Mesenchymal stem cell (in vitro differentiated cells and primary cell): ENCODE results near the gene PAX1.

ENCODE experiments used
- DNase-seq: peaks from one replicate; pipeline ENCODE4 v3.0.0-alpha.2; 2013
- H2AFZ ChIP-seq: one replicate; pipeline ENCODE4 v1.6.1; 2013; ENCODE audit warnings: low read depth, mild to moderate bottlenecking, control low read depth, inconsistent platforms, low read length, moderate library complexity
- H2AK5ac ChIP-seq: 2 replicates; pipeline ENCODE4 v1.6.1; 2013; ENCODE audit warnings: low read length, moderate library complexity, mild to moderate bottlenecking, inconsistent platforms; ENCODE audit not compliant: severe bottlenecking
- H2BK120ac ChIP-seq: one replicate; pipeline ENCODE4 v1.6.1; 2013; ENCODE audit warnings: low read depth, mild to moderate bottlenecking, inconsistent platforms, low read length, moderate library complexity
- H2BK12ac ChIP-seq, 2 experiments: one replicate each; pipeline ENCODE4 v1.6.1; 2013; ENCODE audit warnings: inconsistent platforms in 2 of 2, low read length in 2 of 2, mild to moderate bottlenecking in 2 of 2, moderate library complexity in 2 of 2, control low read depth in 1 of 2
- H2BK15ac ChIP-seq: one replicate; pipeline ENCODE4 v1.6.1; 2013; ENCODE audit warnings: mild to moderate bottlenecking, low read depth, inconsistent platforms; ENCODE audit not compliant: poor library complexity, severe bottlenecking
- H2BK5ac ChIP-seq: 2 replicates; pipeline ENCODE4 v1.6.1; 2013; ENCODE audit warnings: low read depth, mild to moderate bottlenecking, low read length, control low read depth, inconsistent platforms; ENCODE audit not compliant: poor library complexity, severe bottlenecking
- H3K14ac ChIP-seq, 2 experiments: one replicate each; pipeline ENCODE4 v1.6.1; 2013; ENCODE audit warnings: inconsistent platforms in 2 of 2, low read length in 2 of 2, control low read depth in 1 of 2, mild to moderate bottlenecking in 1 of 2, moderate library complexity in 1 of 2
- H3K18ac ChIP-seq, 2 experiments: one replicate each; pipeline ENCODE4 v1.6.1; 2013; ENCODE audit warnings: inconsistent platforms in 2 of 2, low read length in 2 of 2, control low read depth in 1 of 2, low read depth in 1 of 2, mild to moderate bottlenecking in 1 of 2
- H3K23ac ChIP-seq, 2 experiments: one replicate each; pipeline ENCODE4 v1.6.1; 2013; ENCODE audit warnings: inconsistent platforms in 2 of 2, low read length in 2 of 2, mild to moderate bottlenecking in 2 of 2, moderate library complexity in 2 of 2, control low read depth in 1 of 2
- H3K27ac ChIP-seq: 2 replicates; pipeline ENCODE4 v1.5.1; 2013; ENCODE audit warnings: mild to moderate bottlenecking, moderate library complexity, low read length, control low read depth, inconsistent platforms; ENCODE audit not compliant: poor library complexity, severe bottlenecking
- H3K27me3 ChIP-seq, 2 experiments: 2 replicates each; pipeline versions ENCODE4 v1.6.1 to v1.7.0; 2013; ENCODE audit warnings: low read length in 2 of 2, mild to moderate bottlenecking in 2 of 2, moderate library complexity in 2 of 2, control low read depth in 1 of 2, inconsistent platforms in 1 of 2; ENCODE audit not compliant: control insufficient read depth in 1 of 2, insufficient read depth in 1 of 2
- H3K36me3 ChIP-seq, 2 experiments: 2 replicates each; pipeline versions ENCODE4 v1.6.1 to v1.7.0; 2013; ENCODE audit warnings: low read length in 2 of 2, control low read depth in 1 of 2, inconsistent platforms in 1 of 2, low read depth in 1 of 2, mild to moderate bottlenecking in 1 of 2; ENCODE audit not compliant: insufficient read depth in 2 of 2, control insufficient read depth in 1 of 2
- H3K4ac ChIP-seq, 2 experiments: one replicate each; pipeline ENCODE4 v1.6.1; 2013; ENCODE audit warnings: inconsistent platforms in 2 of 2, low read length in 2 of 2, mild to moderate bottlenecking in 2 of 2, moderate library complexity in 2 of 2, control low read depth in 1 of 2, low read depth in 1 of 2
- H3K4me1 ChIP-seq: 2 replicates; pipeline ENCODE4 v1.6.1; 2013; ENCODE audit warnings: low read depth, low read length, control low read depth; ENCODE audit not compliant: control insufficient read depth, insufficient read depth
- H3K4me2 ChIP-seq: 2 replicates; pipeline ENCODE4 v1.6.1; 2013; ENCODE audit warnings: low read length, mild to moderate bottlenecking, inconsistent platforms; ENCODE audit not compliant: poor library complexity, severe bottlenecking
- H3K4me3 ChIP-seq, 2 experiments: 2 replicates each; pipeline versions ENCODE4 v1.5.1 to v1.7.0; 2013; ENCODE audit warnings: low read length in 2 of 2, mild to moderate bottlenecking in 2 of 2, control low read depth in 1 of 2, low read depth in 1 of 2; ENCODE audit not compliant: insufficient read depth in 1 of 2
- H3K79me1 ChIP-seq: replicated peaks from 2 replicates; pipeline ENCODE4 v1.6.1; 2013; ENCODE audit warnings: mild to moderate bottlenecking, control low read depth, low read length, inconsistent platforms; ENCODE audit not compliant: poor library complexity, severe bottlenecking
- H3K9ac ChIP-seq: 2 replicates; pipeline ENCODE4 v1.7.0; 2013; ENCODE audit warnings: mild to moderate bottlenecking, low read length, moderate library complexity
- H3K9me3 ChIP-seq: 2 replicates; pipeline ENCODE4 v1.7.0; 2013; ENCODE audit warnings: mild to moderate bottlenecking, low read length; ENCODE audit not compliant: control insufficient read depth
- H4K8ac ChIP-seq: one replicate; pipeline ENCODE4 v1.6.1; 2013; ENCODE audit warnings: inconsistent platforms, mild to moderate bottlenecking, low read length, moderate library complexity
- H4K91ac ChIP-seq: one replicate; pipeline ENCODE4 v1.6.1; 2013; ENCODE audit warnings: mild to moderate bottlenecking, low read length, inconsistent platforms
- WGBS: methylation state at CpG from one replicate; pipeline ENCODE4 v1.1.7; 2013; ENCODE audit warnings: mixed read lengths; 5-methylcytosine and 5-hydroxymethylcytosine counted together

Gene PAX1

GRCh38 chr20:21725892-21726291, 20.4 kb downstream of the PAX1 start:
- H4K8ac ChIP-seq = no peak overlapping the region
- no peak overlapping the region for H3K18ac ChIP-seq
- no peaks in the 10 kb centered on the region for H3K36me3 ChIP-seq
- no peak overlapping the region for H3K27ac ChIP-seq
- DNase-seq = no peak
- H3K4ac ChIP-seq = no peak overlapping the region
- no peak overlapping the region for H2BK5ac ChIP-seq
- no peak overlapping the region for H2AFZ ChIP-seq
- H3K9me3 ChIP-seq = no peaks in the 10 kb centered on the region
- H3K4me2 ChIP-seq = no peak overlapping the region
- no peak overlapping the region for H3K4me3 ChIP-seq
- no peak overlapping the region for H3K14ac ChIP-seq
- no peak overlapping the region for H2BK15ac ChIP-seq
- no peak overlapping the region for H2BK12ac ChIP-seq
- no peak overlapping the region for H2AK5ac ChIP-seq
- no peaks in the 10 kb centered on the region for H3K79me1 ChIP-seq
- no peak overlapping the region for H2BK120ac ChIP-seq
- H3K4me1 ChIP-seq = no peaks in the 10 kb centered on the region
- H3K9ac ChIP-seq = no peak overlapping the region
- WGBS = 47% methylated on average over 2 of the region's 2 CpGs
- H3K23ac ChIP-seq = no peak overlapping the region
- no peaks in the 10 kb centered on the region for H3K27me3 ChIP-seq
- no peak overlapping the region for H4K91ac ChIP-seq

GRCh38 chr20:21729316-21729715, 23.9 kb downstream of the PAX1 start:
- H3K27me3 ChIP-seq = no peaks in the 10 kb centered on the region
- no peaks in the 10 kb centered on the region for H3K36me3 ChIP-seq
- no peak overlapping the region for H2BK12ac ChIP-seq
- no peak overlapping the region for H3K9ac ChIP-seq
- H2BK120ac ChIP-seq = no peak overlapping the region
- H3K27ac ChIP-seq = no peak overlapping the region
- H2BK5ac ChIP-seq = no peak overlapping the region
- H3K4me3 ChIP-seq = no peak overlapping the region
- H2BK15ac ChIP-seq = no peak overlapping the region
- no peak overlapping the region for H3K4ac ChIP-seq
- H2AFZ ChIP-seq = no peak overlapping the region
- WGBS = 91% methylated on average over 11 of the region's 15 CpGs
- no peak for DNase-seq
- H3K14ac ChIP-seq = no peak overlapping the region
- H3K4me1 ChIP-seq = no peaks in the 10 kb centered on the region
- no peaks in the 10 kb centered on the region for H3K79me1 ChIP-seq
- no peak overlapping the region for H4K8ac ChIP-seq
- no peak overlapping the region for H4K91ac ChIP-seq
- no peaks in the 10 kb centered on the region for H3K9me3 ChIP-seq
- H3K4me2 ChIP-seq = no peak overlapping the region
- no peak overlapping the region for H3K23ac ChIP-seq
- no peak overlapping the region for H3K18ac ChIP-seq
- no peak overlapping the region for H2AK5ac ChIP-seq

- Histone ChIP-seq H3K18ac (no peak overlapping the region), H3K14ac (no peak overlapping the region), H3K9ac (no peak overlapping the region), H2BK12ac (no peak overlapping the region), H4K8ac (no peak overlapping the region), H2BK15ac (no peak overlapping the region), H2BK5ac (no peak overlapping the region), H3K36me3 (no peaks in the 10 kb centered on the region), H3K4me1 (no peaks in the 10 kb centered on the region), H2BK120ac (no peak overlapping the region), H2AFZ (no peak overlapping the region), H4K91ac (no peak overlapping the region), H3K79me1 (no peaks in the 10 kb centered on the region), H3K23ac (no peak overlapping the region), H2AK5ac (no peak overlapping the region), H3K27me3 (no peaks in the 10 kb centered on the region), H3K4ac (no peak overlapping the region), H3K4me3 (no peak overlapping the region), H3K4me2 (no peak overlapping the region), H3K27ac (no peak overlapping the region), H3K9me3 (peaks cover 4% of the 10 kb centered on the region)
- no peak for DNase-seq
- WGBS = 68% methylated on average over 3 of the region's 3 CpGs
Measured at GRCh38 chr20:21739161-21739560, 33.7 kb downstream of the PAX1 start.

GRCh38 chr20:21739682-21740081, 34.2 kb downstream of the PAX1 start:
- H3K18ac ChIP-seq = no peak overlapping the region
- no peaks in the 10 kb centered on the region for H3K36me3 ChIP-seq
- peaks cover 4% of the 10 kb centered on the region for H3K9me3 ChIP-seq
- no peak overlapping the region for H3K4me2 ChIP-seq
- H4K8ac ChIP-seq = no peak overlapping the region
- no peaks in the 10 kb centered on the region for H3K27me3 ChIP-seq
- no peak overlapping the region for H3K4ac ChIP-seq
- H2BK5ac ChIP-seq = no peak overlapping the region
- no peak overlapping the region for H2BK15ac ChIP-seq
- H3K9ac ChIP-seq = no peak overlapping the region
- no peak overlapping the region for H2AK5ac ChIP-seq
- no peak overlapping the region for H3K4me3 ChIP-seq
- no peak overlapping the region for H4K91ac ChIP-seq
- H3K79me1 ChIP-seq = no peaks in the 10 kb centered on the region
- H2BK12ac ChIP-seq = no peak overlapping the region
- H2AFZ ChIP-seq = no peak overlapping the region
- no peaks in the 10 kb centered on the region for H3K4me1 ChIP-seq
- no peak for DNase-seq
- H3K23ac ChIP-seq = no peak overlapping the region
- H3K14ac ChIP-seq = no peak overlapping the region
- H2BK120ac ChIP-seq = no peak overlapping the region
- WGBS = 31% methylated on average over 3 of the region's 3 CpGs
- no peak overlapping the region for H3K27ac ChIP-seq
